GM19328 (cell line): ENCODE results near the gene CLPSL2.

Experiments used
- ATAC-seq: cut with Tn5 transposase; IDR thresholded peaks from one replicate; pipeline ENCODE4 v1.9.1; 2021; ENCODE audit warnings: mild to moderate bottlenecking, moderate library complexity; ENCODE audit not compliant: unreplicated experiment

The CLPSL2 gene

GRCh38 chr6:35745509-35745908 is 30.9 kb upstream of the CLPSL2 start:
- no peak for ATAC-seq

- no peak for ATAC-seq
Measured at GRCh38 chr6:35746516-35746915, 29.9 kb upstream of the CLPSL2 start.

- no peak for ATAC-seq
Measured at GRCh38 chr6:35747877-35748276, 28.5 kb upstream of the CLPSL2 start.

GRCh38 chr6:35750557-35750956 is 25.8 kb upstream of the CLPSL2 start:
- no peak for ATAC-seq

- no peak for ATAC-seq
Measured at GRCh38 chr6:35751594-35751993, 24.8 kb upstream of the CLPSL2 start.

GRCh38 chr6:35752330-35752729 is 24.1 kb upstream of the CLPSL2 start:
- ATAC-seq, result no peak

- ATAC-seq, result no peak
Measured at GRCh38 chr6:35754452-35755277, 21.7 kb upstream of the CLPSL2 start.

GRCh38 chr6:35755278-35755924 is 21.0 kb upstream of the CLPSL2 start:
- no peak for ATAC-seq

GRCh38 chr6:35757456-35758123 is 18.8 kb upstream of the CLPSL2 start:
- no peak for ATAC-seq

GRCh38 chr6:35759426-35759825 is 17.0 kb upstream of the CLPSL2 start:
- ATAC-seq, result no peak

- no peak for ATAC-seq
Measured at GRCh38 chr6:35765739-35766138, 10.7 kb upstream of the CLPSL2 start.

- ATAC-seq, result no peak
Measured at GRCh38 chr6:35769211-35769610, 7.2 kb upstream of the CLPSL2 start.

- ATAC-seq, result no peak
Measured at GRCh38 chr6:35771343-35771627, 5.1 kb upstream of the CLPSL2 start.

- ATAC-seq, result no peak
Measured at GRCh38 chr6:35774116-35774794, 2.1 kb upstream of the CLPSL2 start.

GRCh38 chr6:35775031-35775430 is 1.4 kb upstream of the CLPSL2 start:
- ATAC-seq, result no peak

- no peak for ATAC-seq
Measured at GRCh38 chr6:35777356-35778102, 1.1 kb downstream of the CLPSL2 start.

GRCh38 chr6:35778437-35778836 is 2.0 kb downstream of the CLPSL2 start:
- no peak for ATAC-seq

- ATAC-seq, result no peak
Measured at GRCh38 chr6:35780719-35781118, 4.3 kb downstream of the CLPSL2 start, which contains the start of gene CLPSL1. CLPSL1 (plus strand) TSS chr6:35781019; CDS start chr6:35781111, 92 bp downstream.

GRCh38 chr6:35781290-35781689 is 4.9 kb downstream of the CLPSL2 start:
- no peak for ATAC-seq

- ATAC-seq, result no peak
Measured at GRCh38 chr6:35782424-35782823, 6.0 kb downstream of the CLPSL2 start.

GRCh38 chr6:35784200-35784599 is 7.8 kb downstream of the CLPSL2 start:
- no peak for ATAC-seq
